Vagina (tissue), 2 donors: ENCODE measurements around the gene PIH1D1. TPM values are rescaled to one million over a fixed set of nuclear protein-coding genes. Genes with fewer than 3 reads are reported as not detected.

Experiments used
- DNase-seq, 2 donors: peaks; one replicate each; pipeline ENCODE4 v3.0.0-alpha.2; 2017; ENCODE audit errors: extremely low spot score in 2 of 2
- H3K27ac ChIP-seq: fragments of 200-600 bp; sonication (generic); one replicate; pipeline ENCODE4 v1.5.1; 2019
- H3K27me3 ChIP-seq: fragments of 200-600 bp; sonication (generic); one replicate; pipeline ENCODE4 v1.5.1; 2019
- H3K36me3 ChIP-seq, 2 donors: fragments of 200-600 bp; sonication (generic); one replicate each; pipeline ENCODE4 v1.5.1; 2017 to 2019
- H3K4me1 ChIP-seq: fragments of 200-600 bp; sonication (generic); one replicate; pipeline ENCODE4 v1.5.1; 2019
- H3K4me3 ChIP-seq, 2 donors: fragments of 200-600 bp; sonication (generic); 1 replicate in 1 of 2; 2 replicates in 1 of 2; pipeline ENCODE4 v1.5.1; 2016 to 2019
- H3K9me3 ChIP-seq: fragments of 200-600 bp; sonication (generic); one replicate; pipeline ENCODE4 v1.5.1; 2019
- POLR2A ChIP-seq, 2 donors: fragments of 450-650 bp; IDR thresholded peaks; one replicate each; pipeline ENCODE4 v1.6.1; 2017; ENCODE audit warnings: antibody characterized with exemption in 2 of 2, mild to moderate bottlenecking in 2 of 2, moderate library complexity in 2 of 2
- POLR2AphosphoS5 ChIP-seq, 2 donors: sonication (generic); formaldehyde crosslinking; IDR thresholded peaks; one replicate each; pipeline ENCODE4 v1.9.0; 2017; ENCODE audit warnings: antibody characterized with exemption in 2 of 2, mild to moderate bottlenecking in 2 of 2, low read depth in 1 of 2; ENCODE audit not compliant: insufficient read depth in 1 of 2
- intact Hi-C: fragments of 100-400 bp; cut with DNase I; formaldehyde crosslinking; loops from one replicate; pipeline ENCODE4 v1.15.1; 2023
- total RNA-seq: library from RNA; depleted of rRNA; stranded (reverse); fragments of >200 nt; gene quantifications from one replicate; pipeline ENCODE4 v1.2.3, GENCODE V29; 2016
- TF ChIP-seq, protein P1 (sequence below), 3 experiments: fragments of 450-650 bp in 2 of 3; fragments of 200-600 bp in 1 of 3; sonication (generic) in 1 of 3; IDR thresholded peaks; one replicate each; pipeline ENCODE4 v1.5.1; 2017 to 2019; ENCODE audit warnings: antibody characterized with exemption in 3 of 3, mild to moderate bottlenecking in 2 of 3, moderate library complexity in 2 of 3

PIH1D1 gene
- total RNA-seq, 1 donor from 2014 or later, result 96.3 TPM

GRCh38 chr19:49496574-49497008 lies 45.0 kb upstream of the PIH1D1 start:
- no peaks in the 10 kb centered on the region for H3K9me3 ChIP-seq
- no peaks in the 10 kb centered on the region for H3K27me3 ChIP-seq
- H3K4me3 ChIP-seq, result peak overlapping the region; percentile 52 to 83
- H3K27ac ChIP-seq, result peak overlapping the region; percentile 93
- TF ChIP-seq POLR2AphosphoS5 (IDR thresholded peaks at IDR 0.05; ENCODE audit: insufficient read depth in 1 of 2, low read depth in 1 of 2) (no peak), POLR2A (IDR thresholded peaks at IDR 0.05) (no peak)
- TF ChIP-seq, protein P1, sequence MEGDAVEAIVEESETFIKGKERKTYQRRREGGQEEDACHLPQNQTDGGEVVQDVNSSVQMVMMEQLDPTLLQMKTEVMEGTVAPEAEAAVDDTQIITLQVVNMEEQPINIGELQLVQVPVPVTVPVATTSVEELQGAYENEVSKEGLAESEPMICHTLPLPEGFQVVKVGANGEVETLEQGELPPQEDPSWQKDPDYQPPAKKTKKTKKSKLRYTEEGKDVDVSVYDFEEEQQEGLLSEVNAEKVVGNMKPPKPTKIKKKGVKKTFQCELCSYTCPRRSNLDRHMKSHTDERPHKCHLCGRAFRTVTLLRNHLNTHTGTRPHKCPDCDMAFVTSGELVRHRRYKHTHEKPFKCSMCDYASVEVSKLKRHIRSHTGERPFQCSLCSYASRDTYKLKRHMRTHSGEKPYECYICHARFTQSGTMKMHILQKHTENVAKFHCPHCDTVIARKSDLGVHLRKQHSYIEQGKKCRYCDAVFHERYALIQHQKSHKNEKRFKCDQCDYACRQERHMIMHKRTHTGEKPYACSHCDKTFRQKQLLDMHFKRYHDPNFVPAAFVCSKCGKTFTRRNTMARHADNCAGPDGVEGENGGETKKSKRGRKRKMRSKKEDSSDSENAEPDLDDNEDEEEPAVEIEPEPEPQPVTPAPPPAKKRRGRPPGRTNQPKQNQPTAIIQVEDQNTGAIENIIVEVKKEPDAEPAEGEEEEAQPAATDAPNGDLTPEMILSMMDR (IDR thresholded peaks at IDR 0.05), result no peak
- intact Hi-C loops, result loop anchor here (10.0 kb wide), 1 partner anchor 168 kb away; the partner anchor contains the start of genes BCL2L12 and IRF3
- DNase-seq, result no peak
- peaks cover 3 to 45% of the 10 kb centered on the region in 2 donors for H3K36me3 ChIP-seq
- peaks cover 45% of the 10 kb centered on the region for H3K4me1 ChIP-seq

GRCh38 chr19:49492573-49493405 lies 41.2 kb upstream of the PIH1D1 start:
- no peak overlapping the region for H3K27ac ChIP-seq
- intact Hi-C loops, result loop anchor here (10.0 kb wide), 1 partner anchor 172 kb away; the partner anchor contains the start of genes BCL2L12 and IRF3

DNA sequence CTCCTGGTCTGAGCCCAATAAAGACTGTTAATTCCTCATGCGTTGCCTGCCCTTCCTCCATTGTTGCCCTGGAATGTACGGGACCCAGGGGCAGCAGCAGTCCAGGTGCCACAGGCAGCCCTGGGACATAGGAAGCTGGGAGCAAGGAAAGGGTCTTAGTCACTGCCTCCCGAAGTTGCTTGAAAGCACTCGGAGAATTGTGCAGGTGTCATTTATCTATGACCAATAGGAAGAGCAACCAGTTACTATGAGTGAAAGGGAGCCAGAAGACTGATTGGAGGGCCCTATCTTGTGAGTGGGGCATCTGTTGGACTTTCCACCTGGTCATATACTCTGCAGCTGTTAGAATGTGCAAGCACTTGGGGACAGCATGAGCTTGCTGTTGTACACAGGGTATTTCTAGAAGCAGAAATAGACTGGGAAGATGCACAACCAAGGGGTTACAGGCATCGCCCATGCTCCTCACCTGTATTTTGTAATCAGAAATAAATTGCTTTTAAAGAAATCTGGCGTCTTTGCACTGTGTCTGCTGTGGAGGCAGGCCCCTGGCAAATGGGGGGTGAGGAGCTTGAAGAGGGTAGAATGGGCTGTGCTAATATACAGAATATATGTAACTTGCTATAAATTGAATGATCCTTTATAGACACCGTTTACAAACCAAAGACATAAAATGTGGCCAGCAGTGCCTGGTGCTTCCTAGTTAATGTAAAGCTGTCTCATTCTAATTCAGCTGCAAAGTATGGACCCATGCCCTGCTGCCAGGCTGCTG lies 40.4 kb upstream of the PIH1D1 start:
- TF ChIP-seq, protein P1 (IDR thresholded peaks at IDR 0.05), result no peak
- no peak for TF ChIP-seq POLR2AphosphoS5 (IDR thresholded peaks at IDR 0.05; ENCODE audit: insufficient read depth in 1 of 2, low read depth in 1 of 2)
- DNase-seq, result no peak
- Histone ChIP-seq H3K27me3 (no peaks in the 10 kb centered on the region), H3K9me3 (no peaks in the 10 kb centered on the region), H3K4me3 (no peak overlapping the region), H3K27ac (no peak overlapping the region), H3K4me1 (peaks cover 41% of the 10 kb centered on the region), H3K36me3 (peaks cover 0 to 36% of the 10 kb centered on the region in 2 donors)
- intact Hi-C loops, result loop anchor here (10.0 kb wide), 1 partner anchor 173 kb away; the partner anchor contains the start of genes BCL2L12 and IRF3

More at GRCh38 chr19:49492573-49493405, 41.2 kb upstream of the PIH1D1 start:
- no peaks in the 10 kb centered on the region for H3K9me3 ChIP-seq
- H3K36me3 ChIP-seq, result peaks cover 3 to 44% of the 10 kb centered on the region in 2 donors
- no peak overlapping the region for H3K4me3 ChIP-seq
- peaks cover 49% of the 10 kb centered on the region for H3K4me1 ChIP-seq
- DNase-seq, result no peak
- TF ChIP-seq POLR2AphosphoS5 (IDR thresholded peaks at IDR 0.05; ENCODE audit: insufficient read depth in 1 of 2, low read depth in 1 of 2), result no peak
- TF ChIP-seq, protein P1 (IDR thresholded peaks at IDR 0.05), result no peak
- TF ChIP-seq POLR2A (IDR thresholded peaks at IDR 0.05), result no peak
- H3K27me3 ChIP-seq, result no peaks in the 10 kb centered on the region

GRCh38 chr19:49491030-49491803 lies 39.6 kb upstream of the PIH1D1 start:
- intact Hi-C loops, result loop anchor here (10.0 kb wide), 1 partner anchor 174 kb away; the partner anchor contains the start of genes BCL2L12 and IRF3
- TF ChIP-seq POLR2AphosphoS5 (IDR thresholded peaks at IDR 0.05; ENCODE audit: insufficient read depth in 1 of 2, low read depth in 1 of 2), result peak in 1 of 2 donors; percentile 20
- TF ChIP-seq, protein P1 (IDR thresholded peaks at IDR 0.05), result no peak
- no peak for TF ChIP-seq POLR2A (IDR thresholded peaks at IDR 0.05)
- Histone ChIP-seq H3K4me3 (no peak overlapping the region), H3K27ac (no peak overlapping the region), H3K27me3 (no peaks in the 10 kb centered on the region), H3K9me3 (no peaks in the 10 kb centered on the region), H3K4me1 (peaks cover 38% of the 10 kb centered on the region), H3K36me3 (peaks cover 0 to 35% of the 10 kb centered on the region in 2 donors)
- no peak for DNase-seq
